ENCODE data around the gene SUN3. TPM values are rescaled to one million over a fixed set of nuclear protein-coding genes. Genes with fewer than 3 reads are reported as not detected.

The SUN3 gene
- polyA plus RNA-seq, 1 of the 3 experiments (the other 2 are of a cell fraction): 0.12 TPM

DNA sequence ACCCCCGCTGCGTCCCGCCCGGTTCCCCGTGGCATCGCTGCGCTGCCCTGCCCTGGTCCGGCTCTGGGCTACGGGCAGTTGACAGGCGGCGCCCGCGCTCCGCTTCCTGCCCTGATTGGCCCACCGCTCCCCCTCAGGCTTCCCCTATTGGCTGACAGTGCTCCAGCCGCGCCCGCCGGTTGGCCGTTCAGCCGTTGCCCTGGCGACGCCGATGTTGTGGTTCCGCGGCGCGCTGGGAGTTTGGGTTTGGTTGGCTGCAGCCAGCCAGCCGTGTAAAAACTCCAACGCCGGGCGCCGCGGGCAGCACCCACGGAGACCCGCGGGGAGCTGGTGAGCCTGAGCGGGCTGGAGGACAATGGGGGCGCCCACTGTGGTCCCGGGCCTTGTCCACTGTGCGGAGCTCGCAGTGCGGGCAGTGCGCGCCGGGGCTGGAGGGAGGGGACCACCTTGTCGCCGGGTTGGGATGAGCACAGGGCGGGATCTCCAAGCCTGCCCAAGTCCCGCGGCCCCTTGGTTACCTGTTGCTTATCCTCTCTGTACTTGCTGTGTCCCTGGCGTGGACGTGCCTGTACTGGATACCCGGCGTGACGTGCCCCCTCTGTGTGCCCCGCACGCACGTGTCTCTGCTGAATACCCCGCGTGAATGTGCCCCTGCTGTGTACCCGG, 6.5 kb upstream of the SUN3 start, which contains the start of gene C7orf57:
Gene C7orf57 (plus strand): TSS at position 243 of the 666 bp plus-strand sequence. CDS start 766 bp downstream, outside the sequence.
- Histone ChIP-seq H3F3A (replicated peaks; ENCODE audit: insufficient read depth) (no peaks in the 10 kb centered on the region), H3K9ac (peak within 1 kb of the TSS; percentile 46; the same call in 1 of the 2 replicates), H4K20me1 (ENCODE audit: insufficient read depth) (no peaks in the 10 kb centered on the region), H3K4me1 (ENCODE audit: control insufficient read depth in 1 of 2, insufficient read depth in 2 of 2, low read depth in 1 of 2, low read length in 1 of 2) (peaks cover 6 to 12% of the 10 kb centered on the region in 2 experiments; a peak in 1 of 4 replicates), H3K36me3 (replicated peaks in 1 of 2; ENCODE audit: control insufficient read depth in 1 of 2, insufficient read depth in 2 of 2, low read length in 1 of 2) (no peaks in the 10 kb centered on the region), H3K79me2 (ENCODE audit: insufficient read depth) (no peaks in the 10 kb centered on the region), H2AFZ (ENCODE audit: low read depth) (peak within 1 kb of the TSS; percentile 85; the same call in 1 of the 2 replicates), H3K27me3 (ENCODE audit: insufficient read depth) (peaks cover 5% of the 10 kb centered on the region; the same call in 1 of the 2 replicates), H3K9me3 (no peaks in the 10 kb centered on the region), H3K4me3 (ENCODE audit: low read depth in 2 of 2, low read length in 1 of 2) (peak within 1 kb of the TSS; percentile 72 to 73), H3K9me2 (no peaks in the 10 kb centered on the region), H3K4me2 (peak within 1 kb of the TSS; percentile 96), H3K27ac (ENCODE audit: low read depth in 2 of 2, low read length in 1 of 2) (no peak within 1 kb of the TSS)
- peak; percentile 99 for DNase-seq
- ChIA-PET POLR2A (no interaction called here), CTCF (interaction anchor here (2.7 kb wide), 1 partner anchor 75 kb away, joined by 11 read pairs; no protein-coding TSS in a partner anchor)
- 0% methylated on average over 34 of the region's 62 CpGs for whole genome bisulfite sequencing (ENCODE audit: low lambda C conversion rate)
- TF ChIP-seq SMC3 (IDR thresholded peaks at IDR 0.05; ENCODE audit: low read depth, low read length): 0 out of 2 replicates have a peak, but pooled peaks have one; percentile 1
- TF ChIP-seq RCOR1 (IDR thresholded peaks at IDR 0.05; ENCODE audit: low read length): 0 out of 2 replicates have a peak, but pooled peaks have one; percentile 26
- no peak for TF ChIP-seq JUND (IDR thresholded peaks at IDR 0.05)
- TF ChIP-seq, protein P1, sequence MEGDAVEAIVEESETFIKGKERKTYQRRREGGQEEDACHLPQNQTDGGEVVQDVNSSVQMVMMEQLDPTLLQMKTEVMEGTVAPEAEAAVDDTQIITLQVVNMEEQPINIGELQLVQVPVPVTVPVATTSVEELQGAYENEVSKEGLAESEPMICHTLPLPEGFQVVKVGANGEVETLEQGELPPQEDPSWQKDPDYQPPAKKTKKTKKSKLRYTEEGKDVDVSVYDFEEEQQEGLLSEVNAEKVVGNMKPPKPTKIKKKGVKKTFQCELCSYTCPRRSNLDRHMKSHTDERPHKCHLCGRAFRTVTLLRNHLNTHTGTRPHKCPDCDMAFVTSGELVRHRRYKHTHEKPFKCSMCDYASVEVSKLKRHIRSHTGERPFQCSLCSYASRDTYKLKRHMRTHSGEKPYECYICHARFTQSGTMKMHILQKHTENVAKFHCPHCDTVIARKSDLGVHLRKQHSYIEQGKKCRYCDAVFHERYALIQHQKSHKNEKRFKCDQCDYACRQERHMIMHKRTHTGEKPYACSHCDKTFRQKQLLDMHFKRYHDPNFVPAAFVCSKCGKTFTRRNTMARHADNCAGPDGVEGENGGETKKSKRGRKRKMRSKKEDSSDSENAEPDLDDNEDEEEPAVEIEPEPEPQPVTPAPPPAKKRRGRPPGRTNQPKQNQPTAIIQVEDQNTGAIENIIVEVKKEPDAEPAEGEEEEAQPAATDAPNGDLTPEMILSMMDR (IDR thresholded peaks at IDR 0.05): peak; percentile 20; the same call in 1 of the 2 replicates
- no peak for TF ChIP-seq TAF1 (IDR thresholded peaks at IDR 0.05; ENCODE audit: borderline replicate concordance, low read depth, low read length)
- no peak for TF ChIP-seq TEAD4 (IDR thresholded peaks at IDR 0.05; ENCODE audit: borderline replicate concordance, insufficient read depth)
- TF ChIP-seq GATA2 (CRISPR knock-in tag; IDR thresholded peaks at IDR 0.05): no peak
- TF ChIP-seq, protein P2, sequence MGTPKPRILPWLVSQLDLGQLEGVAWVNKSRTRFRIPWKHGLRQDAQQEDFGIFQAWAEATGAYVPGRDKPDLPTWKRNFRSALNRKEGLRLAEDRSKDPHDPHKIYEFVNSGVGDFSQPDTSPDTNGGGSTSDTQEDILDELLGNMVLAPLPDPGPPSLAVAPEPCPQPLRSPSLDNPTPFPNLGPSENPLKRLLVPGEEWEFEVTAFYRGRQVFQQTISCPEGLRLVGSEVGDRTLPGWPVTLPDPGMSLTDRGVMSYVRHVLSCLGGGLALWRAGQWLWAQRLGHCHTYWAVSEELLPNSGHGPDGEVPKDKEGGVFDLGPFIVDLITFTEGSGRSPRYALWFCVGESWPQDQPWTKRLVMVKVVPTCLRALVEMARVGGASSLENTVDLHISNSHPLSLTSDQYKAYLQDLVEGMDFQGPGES (IDR thresholded peaks at IDR 0.05; ENCODE audit: low read depth, low read length): peak; percentile 89
- peak; percentile 88 for TF ChIP-seq CHD2 (IDR thresholded peaks at IDR 0.05; ENCODE audit: low read length, partially characterized antibody)
- no peak for TF ChIP-seq NFIC (IDR thresholded peaks at IDR 0.05; ENCODE audit: borderline replicate concordance)
- TF ChIP-seq EP300 (IDR thresholded peaks at IDR 0.05; ENCODE audit: borderline replicate concordance in 1 of 2, low read depth in 1 of 2, low read length in 1 of 2): no peak
- peak; percentile 97 for TF ChIP-seq SIN3A (IDR thresholded peaks at IDR 0.05; ENCODE audit: borderline replicate concordance, low read depth, low read length)
- no peak for TF ChIP-seq MEF2A (IDR thresholded peaks at IDR 0.05; ENCODE audit: borderline replicate concordance, low read depth)
- no peak for TF ChIP-seq FOXJ3 (CRISPR knock-in tag; IDR thresholded peaks at IDR 0.05)
- no peak for TF ChIP-seq TCF12 (IDR thresholded peaks at IDR 0.05)
- peak; percentile 94 for TF ChIP-seq MXI1 (IDR thresholded peaks at IDR 0.05; ENCODE audit: low read depth, low read length)
- TF ChIP-seq EZH2phosphoT487 (IDR thresholded peaks at IDR 0.05; ENCODE audit: borderline replicate concordance, low read depth): no peak
- TF ChIP-seq YY1 (IDR thresholded peaks at IDR 0.05; ENCODE audit: low read depth): no peak
- TF ChIP-seq RFX5 (IDR thresholded peaks at IDR 0.05; ENCODE audit: low read length): peak; percentile 93
- TF ChIP-seq, protein P3, sequence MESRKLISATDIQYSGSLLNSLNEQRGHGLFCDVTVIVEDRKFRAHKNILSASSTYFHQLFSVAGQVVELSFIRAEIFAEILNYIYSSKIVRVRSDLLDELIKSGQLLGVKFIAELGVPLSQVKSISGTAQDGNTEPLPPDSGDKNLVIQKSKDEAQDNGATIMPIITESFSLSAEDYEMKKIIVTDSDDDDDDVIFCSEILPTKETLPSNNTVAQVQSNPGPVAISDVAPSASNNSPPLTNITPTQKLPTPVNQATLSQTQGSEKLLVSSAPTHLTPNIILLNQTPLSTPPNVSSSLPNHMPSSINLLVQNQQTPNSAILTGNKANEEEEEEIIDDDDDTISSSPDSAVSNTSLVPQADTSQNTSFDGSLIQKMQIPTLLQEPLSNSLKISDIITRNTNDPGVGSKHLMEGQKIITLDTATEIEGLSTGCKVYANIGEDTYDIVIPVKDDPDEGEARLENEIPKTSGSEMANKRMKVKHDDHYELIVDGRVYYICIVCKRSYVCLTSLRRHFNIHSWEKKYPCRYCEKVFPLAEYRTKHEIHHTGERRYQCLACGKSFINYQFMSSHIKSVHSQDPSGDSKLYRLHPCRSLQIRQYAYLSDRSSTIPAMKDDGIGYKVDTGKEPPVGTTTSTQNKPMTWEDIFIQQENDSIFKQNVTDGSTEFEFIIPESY (IDR thresholded peaks at IDR 0.05; ENCODE audit: borderline replicate concordance, low read depth): no peak
- no peak for TF ChIP-seq GABPA (IDR thresholded peaks at IDR 0.05; ENCODE audit: low read depth)
- TF ChIP-seq, protein P4, sequence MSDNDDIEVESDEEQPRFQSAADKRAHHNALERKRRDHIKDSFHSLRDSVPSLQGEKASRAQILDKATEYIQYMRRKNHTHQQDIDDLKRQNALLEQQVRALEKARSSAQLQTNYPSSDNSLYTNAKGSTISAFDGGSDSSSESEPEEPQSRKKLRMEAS (IDR thresholded peaks at IDR 0.05; ENCODE audit: low read depth): peak; percentile 35
- TF ChIP-seq, protein P5, sequence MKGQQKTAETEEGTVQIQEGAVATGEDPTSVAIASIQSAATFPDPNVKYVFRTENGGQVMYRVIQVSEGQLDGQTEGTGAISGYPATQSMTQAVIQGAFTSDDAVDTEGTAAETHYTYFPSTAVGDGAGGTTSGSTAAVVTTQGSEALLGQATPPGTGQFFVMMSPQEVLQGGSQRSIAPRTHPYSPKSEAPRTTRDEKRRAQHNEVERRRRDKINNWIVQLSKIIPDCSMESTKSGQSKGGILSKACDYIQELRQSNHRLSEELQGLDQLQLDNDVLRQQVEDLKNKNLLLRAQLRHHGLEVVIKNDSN (IDR thresholded peaks at IDR 0.05; ENCODE audit: borderline replicate concordance, low read depth): no peak
- no peak for TF ChIP-seq ELF1 (IDR thresholded peaks at IDR 0.05)
